Measurements from ENCODE around the gene SMIM38.

The SMIM38 gene

GRCh38 chr11:69203901-69204245, 48.1 kb downstream of the SMIM38 start:
- TF ChIP-seq CTCF (conservative IDR thresholded peaks at IDR 0.05; ENCODE audit: low read depth, low read length) = no peak

GRCh38 chr11:69204246-69204940, 48.7 kb downstream of the SMIM38 start:
- H3K4me3 ChIP-seq (ENCODE audit: low read length) = no peak overlapping the region
- TF ChIP-seq CTCF (conservative IDR thresholded peaks at IDR 0.05; ENCODE audit: low read depth, low read length) = no peak
- DNase-seq (ENCODE audit: low read depth) = no peak

More at GRCh38 chr11:69203901-69204245, 48.1 kb downstream of the SMIM38 start:
- H3K4me3 ChIP-seq (ENCODE audit: low read length) = no peak overlapping the region
- DNase-seq (ENCODE audit: low read depth) = no peak

GRCh38 chr11:69204941-69205742, 49.4 kb downstream of the SMIM38 start:
- no peak for DNase-seq (ENCODE audit: low read depth)
- H3K4me3 ChIP-seq (ENCODE audit: low read length) = no peak overlapping the region
- no peak for TF ChIP-seq CTCF (conservative IDR thresholded peaks at IDR 0.05; ENCODE audit: low read depth, low read length)
